ENCODE data around the gene GRIK4. TPM values are rescaled to one million over a fixed set of nuclear protein-coding genes. Genes with fewer than 3 reads are reported as not detected.
"Not testable (repeated sequence)": the region's sequence is repeated elsewhere in the genome, so short reads cannot be mapped to it uniquely, and the experiment has no call there.

Gene GRIK4
- total RNA-seq, 1 donor from 2014 or later, result 0.06 TPM

GRCh38 chr11:120499088-120499487 is 12.5 kb upstream of the GRIK4 start:
- DNase-seq (ENCODE audit: low read depth), result no peak
- no peak for TF ChIP-seq CTCF (conservative IDR thresholded peaks at IDR 0.05; ENCODE audit: low read depth, low read length)
- H3K4me3 ChIP-seq (ENCODE audit: low read depth, low read length), result no peak overlapping the region

- no peak overlapping the region for H3K4me3 ChIP-seq (ENCODE audit: low read depth, low read length)
- DNase-seq (ENCODE audit: low read depth), result no peak
- TF ChIP-seq CTCF (conservative IDR thresholded peaks at IDR 0.05; ENCODE audit: low read depth, low read length), result no peak
Measured at GRCh38 chr11:120499859-120500258, 11.7 kb upstream of the GRIK4 start.

GRCh38 chr11:120500414-120501071 is 11.0 kb upstream of the GRIK4 start:
- DNase-seq (ENCODE audit: low read depth), result no peak

GRCh38 chr11:120501440-120501839 is 10.1 kb upstream of the GRIK4 start:
- TF ChIP-seq CTCF (conservative IDR thresholded peaks at IDR 0.05; ENCODE audit: low read depth, low read length), result no peak
- H3K4me3 ChIP-seq (ENCODE audit: low read depth, low read length), result no peak overlapping the region
- DNase-seq (ENCODE audit: low read depth), result no peak

More at GRCh38 chr11:120500414-120501071, 11.0 kb upstream of the GRIK4 start:
- no peak overlapping the region for H3K4me3 ChIP-seq (ENCODE audit: low read depth, low read length)
- TF ChIP-seq CTCF (conservative IDR thresholded peaks at IDR 0.05; ENCODE audit: low read depth, low read length), result no peak

GRCh38 chr11:120501976-120502755 is 9.4 kb upstream of the GRIK4 start:
- H3K4me3 ChIP-seq (ENCODE audit: low read depth, low read length), result no peak overlapping the region
- no peak for TF ChIP-seq CTCF (conservative IDR thresholded peaks at IDR 0.05; ENCODE audit: low read depth, low read length)
- DNase-seq (ENCODE audit: low read depth), result peak; percentile 10

GRCh38 chr11:120503529-120503928 is 8.0 kb upstream of the GRIK4 start:
- not testable (repeated sequence) for DNase-seq (ENCODE audit: low read depth); H3K4me3 ChIP-seq (ENCODE audit: low read depth, low read length)

GRCh38 chr11:120505801-120506425 is 5.6 kb upstream of the GRIK4 start:
- TF ChIP-seq CTCF (conservative IDR thresholded peaks at IDR 0.05; ENCODE audit: low read depth, low read length), result no peak
- DNase-seq (ENCODE audit: low read depth), result no peak

More at GRCh38 chr11:120505801-120506425, 5.6 kb upstream of the GRIK4 start:
- H3K4me3 ChIP-seq (ENCODE audit: low read depth, low read length), result no peak overlapping the region
